ENCODE measurements around the gene NME7.

GRCh38 chr1:169266133-169266532, 101.5 kb downstream of the NME7 start:
- no peak for TF ChIP-seq EZH2 (IDR thresholded peaks at IDR 0.05; ENCODE audit: insufficient read depth, poor library complexity, severe bottlenecking)
- no peak for TF ChIP-seq EZH2phosphoT487 (IDR thresholded peaks at IDR 0.05; ENCODE audit: insufficient read depth, low read depth)
